Omental fat pad (tissue), 4 donors: ENCODE measurements around the gene OPN5. TPM values are rescaled to one million over a fixed set of nuclear protein-coding genes. Genes with fewer than 3 reads are reported as not detected.

Source experiments
- ATAC-seq: fragments of 150-250 bp; one replicate; pipeline ENCODE4 v1.9.1; 2016; ENCODE audit warnings: mild to moderate bottlenecking, moderate library complexity; ENCODE audit not compliant: low FRiP score
- DNase-seq: peaks from one replicate; pipeline ENCODE4 v3.0.0-alpha.2; 2019; ENCODE audit warnings: low spot score
- CTCF ChIP-seq, 3 donors: fragments of 450-650 bp; IDR thresholded peaks; one replicate each; pipeline ENCODE4 v1.5.1; 2016 to 2017; ENCODE audit warnings: antibody characterized with exemption in 3 of 3, mild to moderate bottlenecking in 3 of 3, moderate library complexity in 2 of 3
- total RNA-seq, 4 donors: library from RNA; depleted of rRNA; stranded (reverse); fragments of >200 nt; gene quantifications; one replicate each; pipeline ENCODE4 v1.1.0, GENCODE V29; 2016

Gene OPN5
- total RNA-seq, 4 donors from 2014 or later: not detected

GRCh38 chr6:47804821-47805220 lies 23.0 kb downstream of the OPN5 start:
- DNase-seq: no peak
- no peak for TF ChIP-seq CTCF (IDR thresholded peaks at IDR 0.05)
- ATAC-seq: no peak

- DNase-seq (no peak), ATAC-seq (no peak)
- TF ChIP-seq CTCF (IDR thresholded peaks at IDR 0.05): no peak
Observed at GRCh38 chr6:47809873-47810272, 28.0 kb downstream of the OPN5 start.

- ATAC-seq: no peak
- no peak for TF ChIP-seq CTCF (IDR thresholded peaks at IDR 0.05)
- DNase-seq: no peak
Observed at GRCh38 chr6:47810885-47811284, 29.1 kb downstream of the OPN5 start.

- TF ChIP-seq CTCF (IDR thresholded peaks at IDR 0.05): no peak
- ATAC-seq (no peak), DNase-seq (no peak)
Observed at GRCh38 chr6:47811443-47811842, 29.6 kb downstream of the OPN5 start.

GRCh38 chr6:47817749-47818148 lies 35.9 kb downstream of the OPN5 start:
- no peak for ATAC-seq
- no peak for TF ChIP-seq CTCF (IDR thresholded peaks at IDR 0.05)
- no peak for DNase-seq

GRCh38 chr6:47819461-47819860 lies 37.6 kb downstream of the OPN5 start:
- TF ChIP-seq CTCF (IDR thresholded peaks at IDR 0.05): no peak
- ATAC-seq (no peak), DNase-seq (no peak)

GRCh38 chr6:47822856-47823554 lies 41.2 kb downstream of the OPN5 start:
- TF ChIP-seq CTCF (IDR thresholded peaks at IDR 0.05): no peak
- ATAC-seq (no peak), DNase-seq (no peak)
